Gastroesophageal sphincter (tissue), 4 donors: Measurements from ENCODE around the gene SLC27A1. TPM values are rescaled to one million over a fixed set of nuclear protein-coding genes. Genes with fewer than 3 reads are reported as not detected.

Experiments
- ATAC-seq: fragments of 150-250 bp; one replicate; pipeline ENCODE4 v1.9.1; 2016; ENCODE audit warnings: mild to moderate bottlenecking, moderate library complexity
- H3K27ac ChIP-seq, 4 donors: fragments of 200-600 bp; sonication (generic) in 3 of 4; 1 replicate in 3 of 4; 2 replicates in 1 of 4; pipeline ENCODE4 v1.5.1; 2016 to 2019
- H3K27me3 ChIP-seq: fragments of 200-600 bp; sonication (generic); one replicate; pipeline ENCODE4 v1.5.1; 2019
- H3K36me3 ChIP-seq, 2 donors: fragments of 200-600 bp; sonication (generic); one replicate each; pipeline ENCODE4 v1.5.1; 2019; ENCODE audit warnings: control low read depth in 1 of 2
- H3K4me1 ChIP-seq, 3 donors: fragments of 200-600 bp; sonication (generic); 1 replicate in 2 of 3; 2 replicates in 1 of 3; pipeline ENCODE4 v1.5.1; 2016 to 2019; ENCODE audit warnings: control low read depth in 2 of 3
- H3K4me3 ChIP-seq, 2 donors: fragments of 200-600 bp; sonication (generic); one replicate each; pipeline ENCODE4 v1.5.1; 2019; ENCODE audit warnings: mild to moderate bottlenecking in 1 of 2, moderate library complexity in 1 of 2
- H3K9me3 ChIP-seq, 3 donors: fragments of 200-600 bp; sonication (generic); one replicate each; pipeline ENCODE4 v1.5.1; 2017 to 2019; ENCODE audit warnings: control low read depth in 2 of 3
- EP300 ChIP-seq: sonication (generic); formaldehyde crosslinking; IDR thresholded peaks from one replicate; pipeline ENCODE4 v1.6.1; 2017; ENCODE audit warnings: antibody characterized with exemption, mild to moderate bottlenecking
- POLR2A ChIP-seq, 2 donors: fragments of 450-650 bp; IDR thresholded peaks; one replicate each; pipeline ENCODE4 v1.6.1; 2017; ENCODE audit warnings: antibody characterized with exemption in 2 of 2, mild to moderate bottlenecking in 2 of 2, moderate library complexity in 1 of 2
- POLR2AphosphoS5 ChIP-seq: sonication (generic); formaldehyde crosslinking; IDR thresholded peaks from one replicate; pipeline ENCODE4 v1.6.1; 2017; ENCODE audit warnings: antibody characterized with exemption
- WGBS, 2 donors: methylation state at CpG; one replicate each; pipeline ENCODE4 v1.1.5; 2018; ENCODE audit warnings: low coverage in 1 of 2; 5-methylcytosine and 5-hydroxymethylcytosine counted together
- total RNA-seq, 4 donors: library from RNA; depleted of rRNA; stranded (reverse); fragments of >200 nt; gene quantifications; one replicate each; pipeline ENCODE4 v1.1.0, GENCODE V29; 2016
- TF ChIP-seq, protein P1 (sequence below), 4 experiments: fragments of 200-600 bp in 2 of 4; fragments of 450-650 bp in 2 of 4; sonication (generic) in 1 of 4; IDR thresholded peaks; one replicate each; pipeline ENCODE4 v1.5.1; 2017 to 2019; ENCODE audit warnings: antibody characterized with exemption in 4 of 4, mild to moderate bottlenecking in 2 of 4, moderate library complexity in 2 of 4

The SLC27A1 gene
- total RNA-seq, 4 donors from 2014 or later, result 17.1 to 21.3 (median 19.6) TPM

DNA sequence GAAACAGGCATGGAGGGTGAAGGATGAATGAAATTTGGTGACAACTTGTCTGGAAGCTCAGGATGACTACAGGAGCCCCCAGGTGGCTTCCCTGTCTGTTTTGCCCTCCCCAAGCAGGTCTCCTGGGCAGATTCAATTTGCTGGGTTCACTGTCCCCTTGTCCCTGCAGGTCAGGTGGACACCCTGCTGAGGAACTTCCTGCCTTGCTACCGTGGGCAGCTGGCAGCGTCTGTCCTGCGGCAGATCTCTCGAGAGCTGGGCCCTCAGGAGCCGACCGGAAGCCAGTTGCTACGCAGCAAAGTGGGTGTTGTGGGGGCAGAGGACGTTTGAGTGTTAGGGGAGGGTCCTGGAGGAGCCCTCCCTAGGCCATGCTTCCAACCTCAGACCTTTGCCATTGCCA is 60.3 kb downstream of the SLC27A1 start:
- 0% methylated on average over 1 of the region's 8 CpGs; no CpG with 5 or more reads in 1 of the 2 donors for WGBS, 2 donors
- no peaks in the 10 kb centered on the region for H3K4me1 ChIP-seq
- no peak for ATAC-seq

DNA sequence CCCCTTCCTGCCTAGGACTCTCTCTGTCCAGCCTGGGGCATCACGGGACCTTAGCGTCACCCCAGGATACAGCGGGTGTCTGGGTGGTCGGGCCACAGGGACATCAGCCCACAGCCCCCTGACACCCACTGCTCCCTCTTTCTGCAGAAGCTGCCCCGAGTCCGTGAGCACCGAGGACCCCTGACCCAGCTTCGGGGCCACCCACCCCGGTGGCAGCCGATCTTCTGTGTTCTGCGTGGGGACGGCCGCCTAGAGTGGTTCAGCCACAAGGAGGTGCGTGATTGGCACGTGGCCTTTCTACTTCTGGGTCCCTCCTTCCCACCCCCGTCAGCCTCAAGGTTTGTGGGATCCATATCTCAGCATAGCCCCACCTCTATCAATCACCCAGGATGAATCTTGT is 61.8 kb downstream of the SLC27A1 start:
- peaks cover 53% of the 10 kb centered on the region for H3K27me3 ChIP-seq
- no peaks in the 10 kb centered on the region for H3K4me1 ChIP-seq
- H3K27ac ChIP-seq, result no peak overlapping the region
- no peak for ATAC-seq
- WGBS, 2 donors, result 80 to 89% methylated on average over 2 to 9 of the region's 16 CpGs
- no peak overlapping the region for H3K4me3 ChIP-seq
- TF ChIP-seq POLR2A (IDR thresholded peaks at IDR 0.05) (no peak), EP300 (no peak), POLR2AphosphoS5 (no peak)
- TF ChIP-seq, protein P1, sequence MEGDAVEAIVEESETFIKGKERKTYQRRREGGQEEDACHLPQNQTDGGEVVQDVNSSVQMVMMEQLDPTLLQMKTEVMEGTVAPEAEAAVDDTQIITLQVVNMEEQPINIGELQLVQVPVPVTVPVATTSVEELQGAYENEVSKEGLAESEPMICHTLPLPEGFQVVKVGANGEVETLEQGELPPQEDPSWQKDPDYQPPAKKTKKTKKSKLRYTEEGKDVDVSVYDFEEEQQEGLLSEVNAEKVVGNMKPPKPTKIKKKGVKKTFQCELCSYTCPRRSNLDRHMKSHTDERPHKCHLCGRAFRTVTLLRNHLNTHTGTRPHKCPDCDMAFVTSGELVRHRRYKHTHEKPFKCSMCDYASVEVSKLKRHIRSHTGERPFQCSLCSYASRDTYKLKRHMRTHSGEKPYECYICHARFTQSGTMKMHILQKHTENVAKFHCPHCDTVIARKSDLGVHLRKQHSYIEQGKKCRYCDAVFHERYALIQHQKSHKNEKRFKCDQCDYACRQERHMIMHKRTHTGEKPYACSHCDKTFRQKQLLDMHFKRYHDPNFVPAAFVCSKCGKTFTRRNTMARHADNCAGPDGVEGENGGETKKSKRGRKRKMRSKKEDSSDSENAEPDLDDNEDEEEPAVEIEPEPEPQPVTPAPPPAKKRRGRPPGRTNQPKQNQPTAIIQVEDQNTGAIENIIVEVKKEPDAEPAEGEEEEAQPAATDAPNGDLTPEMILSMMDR (IDR thresholded peaks at IDR 0.05), result no peak
- no peaks in the 10 kb centered on the region for H3K36me3 ChIP-seq
- peaks cover 0 to 5% (median 0%) of the 10 kb centered on the region in 3 donors for H3K9me3 ChIP-seq

More for the DNA sequence above, 60.3 kb downstream of the SLC27A1 start:
- Histone ChIP-seq H3K36me3 (no peaks in the 10 kb centered on the region), H3K27me3 (peaks cover 68% of the 10 kb centered on the region), H3K4me3 (no peak overlapping the region), H3K9me3 (peaks cover 0 to 5% (median 0%) of the 10 kb centered on the region in 3 donors), H3K27ac (no peak overlapping the region)
- TF ChIP-seq POLR2A (IDR thresholded peaks at IDR 0.05) (no peak), EP300 (no peak), POLR2AphosphoS5 (no peak)
- TF ChIP-seq, protein P1 (IDR thresholded peaks at IDR 0.05), result no peak

DNA sequence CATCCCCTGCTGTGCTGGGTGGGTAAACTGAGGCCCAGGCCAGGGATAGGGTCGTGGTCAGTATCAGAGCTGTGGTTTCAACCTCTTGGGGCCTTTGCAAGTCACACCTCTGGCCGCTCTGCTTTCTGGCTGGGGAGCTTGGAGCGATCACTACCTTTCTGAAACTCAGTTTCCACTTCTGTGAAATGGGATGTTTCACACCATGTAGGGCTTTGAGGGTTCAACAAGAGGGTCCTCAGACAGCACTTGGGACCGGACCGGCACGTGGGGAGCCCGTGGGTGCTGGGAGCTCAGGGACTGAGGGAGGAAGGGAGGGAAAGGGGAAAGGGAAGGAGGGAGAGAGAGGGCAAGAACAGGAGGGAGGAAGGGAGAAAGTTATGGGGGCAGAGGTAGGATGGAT is 62.2 kb downstream of the SLC27A1 start:
- Histone ChIP-seq H3K4me3 (no peak overlapping the region), H3K4me1 (no peaks in the 10 kb centered on the region), H3K9me3 (peaks cover 0 to 5% (median 0%) of the 10 kb centered on the region in 3 donors), H3K27ac (no peak overlapping the region), H3K27me3 (peaks cover 48% of the 10 kb centered on the region), H3K36me3 (no peaks in the 10 kb centered on the region)
- WGBS, 2 donors, result 46% methylated on average over 2 of the region's 7 CpGs; no CpG with 5 or more reads in 1 of the 2 donors
- TF ChIP-seq EP300 (no peak), POLR2A (IDR thresholded peaks at IDR 0.05) (no peak), POLR2AphosphoS5 (no peak)
- TF ChIP-seq, protein P1 (IDR thresholded peaks at IDR 0.05), result no peak
- no peak for ATAC-seq

DNA sequence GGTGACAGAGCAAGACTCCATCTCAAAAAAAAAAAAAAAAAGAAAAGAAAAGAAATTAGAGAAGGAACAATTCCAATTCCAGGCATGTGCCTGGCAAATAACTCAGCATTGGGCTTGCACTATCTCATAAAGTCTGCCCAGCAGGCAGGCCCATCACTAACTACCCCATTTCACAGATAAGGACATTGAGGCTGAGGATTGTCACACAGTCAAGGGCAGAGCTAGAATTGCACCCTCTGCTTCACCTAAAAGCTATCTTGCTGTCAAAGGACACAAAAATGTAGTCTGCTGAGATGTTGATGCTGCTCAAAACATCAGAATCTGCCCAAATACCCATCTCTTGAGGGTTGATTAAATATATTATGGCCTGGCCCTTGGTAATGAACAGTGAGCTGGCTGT is 64.4 kb downstream of the SLC27A1 start:
- no peak for ATAC-seq
- H3K27ac ChIP-seq, result no peak overlapping the region
- peaks cover 3 to 16% (median 8%) of the 10 kb centered on the region in 3 donors for H3K4me1 ChIP-seq
- no peaks in the 10 kb centered on the region for H3K36me3 ChIP-seq
- peaks cover 26% of the 10 kb centered on the region for H3K27me3 ChIP-seq
- TF ChIP-seq POLR2A (IDR thresholded peaks at IDR 0.05) (no peak), POLR2AphosphoS5 (no peak), EP300 (no peak)
- TF ChIP-seq, protein P1 (IDR thresholded peaks at IDR 0.05), result no peak
- H3K4me3 ChIP-seq, result no peak overlapping the region
- H3K9me3 ChIP-seq, result no peaks in the 10 kb centered on the region

DNA sequence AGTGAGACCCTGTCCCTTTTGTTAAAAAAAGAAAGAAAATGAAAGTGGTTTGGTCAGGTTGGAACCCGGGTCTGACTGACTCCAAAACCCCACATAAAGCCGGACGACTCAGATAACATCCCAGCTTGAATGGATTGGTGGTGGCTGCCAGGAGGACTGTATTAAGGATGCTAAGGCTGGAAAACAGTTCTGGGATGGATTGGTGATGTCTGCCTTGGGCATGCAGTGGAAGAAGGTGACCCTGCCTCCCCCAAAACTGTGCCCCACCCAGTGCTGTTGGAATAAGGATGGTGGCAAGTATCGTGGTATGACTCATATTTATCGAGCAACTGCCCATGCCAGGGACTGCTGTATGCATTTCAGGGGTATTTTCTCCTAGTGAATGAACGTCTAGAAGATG is 66.6 kb downstream of the SLC27A1 start:
- H3K4me1 ChIP-seq, result peaks cover 3 to 18% (median 8%) of the 10 kb centered on the region in 3 donors
- no peaks in the 10 kb centered on the region for H3K36me3 ChIP-seq
- H3K27ac ChIP-seq, result no peak overlapping the region
- ATAC-seq, result no peak
- no peak for TF ChIP-seq EP300
- TF ChIP-seq, protein P1 (IDR thresholded peaks at IDR 0.05), result no peak
- TF ChIP-seq POLR2A (IDR thresholded peaks at IDR 0.05), result no peak
- no peak for TF ChIP-seq POLR2AphosphoS5
- H3K4me3 ChIP-seq, result no peak overlapping the region
- WGBS, 2 donors, result 71 to 81% methylated on average over 4 to 6 of the region's 6 CpGs
- no peaks in the 10 kb centered on the region for H3K9me3 ChIP-seq
- peaks cover 9% of the 10 kb centered on the region for H3K27me3 ChIP-seq
